Measurements from ENCODE around the gene BLMH. TPM values are rescaled to one million over a fixed set of nuclear protein-coding genes. Genes with fewer than 3 reads are reported as not detected.

The BLMH gene
- total and polyA plus RNA-seq, 9 donors: 30.9 to 55.1 (median 42.9) TPM

- no peak for DNase-seq
Observed at GRCh38 chr17:30310562-30310961, 18.8 kb upstream of the BLMH start.

DNA sequence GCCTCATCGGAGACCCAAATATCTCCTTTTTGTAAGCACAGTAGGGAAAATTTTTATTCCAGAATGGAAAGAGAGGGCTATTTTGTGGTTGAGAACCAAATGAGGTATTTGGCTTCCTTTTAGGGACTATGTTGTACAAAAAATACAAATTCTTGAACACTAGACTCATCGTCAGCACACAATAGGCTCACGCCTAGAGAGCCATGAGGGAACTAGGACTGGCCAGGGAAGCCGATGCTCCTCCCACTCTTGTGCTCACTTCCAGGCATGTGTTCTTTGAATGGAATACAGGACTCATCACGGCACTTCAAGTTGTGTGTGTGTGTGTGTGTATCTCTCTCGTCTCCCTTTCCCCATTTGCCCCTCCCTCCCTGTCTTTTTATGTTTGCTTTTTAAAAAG lies 17.8 kb upstream of the BLMH start:
- no peak overlapping the region for H3K27ac ChIP-seq (ENCODE audit: low read length)
- DNase-seq: no peak
- no CpG with 5 or more reads among the region's 6 CpGs for WGBS (ENCODE audit: insufficient coverage)

More at GRCh38 chr17:30310562-30310961, 18.8 kb upstream of the BLMH start:
- WGBS (ENCODE audit: insufficient coverage): no CpG with 5 or more reads among the region's 2 CpGs
- Histone ChIP-seq H3K27me3 (ENCODE audit: control insufficient read depth, insufficient read depth, low read length) (peaks cover 3% of the 10 kb centered on the region), H3K4me3 (ENCODE audit: low read length) (no peak overlapping the region), H3K27ac (ENCODE audit: low read length) (no peak overlapping the region), H3K4me1 (ENCODE audit: control insufficient read depth, insufficient read depth, low read length) (no peaks in the 10 kb centered on the region), H3K36me3 (ENCODE audit: control insufficient read depth, insufficient read depth, low read length) (no peaks in the 10 kb centered on the region), H3K9me3 (replicated peaks; ENCODE audit: control insufficient read depth, low read depth, low read length) (no peaks in the 10 kb centered on the region)

GRCh38 chr17:30308406-30308805 lies 16.7 kb upstream of the BLMH start:
- Histone ChIP-seq H3K36me3 (ENCODE audit: control insufficient read depth, insufficient read depth, low read length) (no peaks in the 10 kb centered on the region), H3K27me3 (ENCODE audit: control insufficient read depth, insufficient read depth, low read length) (peaks cover 3% of the 10 kb centered on the region), H3K27ac (ENCODE audit: low read length) (no peak overlapping the region), H3K9me3 (replicated peaks; ENCODE audit: control insufficient read depth, low read depth, low read length) (no peaks in the 10 kb centered on the region), H3K4me1 (ENCODE audit: control insufficient read depth, insufficient read depth, low read length) (no peaks in the 10 kb centered on the region), H3K4me3 (ENCODE audit: low read length) (no peak overlapping the region)
- WGBS (ENCODE audit: insufficient coverage): no CpG with 5 or more reads among the region's 2 CpGs
- DNase-seq: no peak

More for the DNA sequence above, 17.8 kb upstream of the BLMH start:
- peaks cover 3% of the 10 kb centered on the region for H3K27me3 ChIP-seq (ENCODE audit: control insufficient read depth, insufficient read depth, low read length)
- no peaks in the 10 kb centered on the region for H3K4me1 ChIP-seq (ENCODE audit: control insufficient read depth, insufficient read depth, low read length)
- H3K36me3 ChIP-seq (ENCODE audit: control insufficient read depth, insufficient read depth, low read length): no peaks in the 10 kb centered on the region
- H3K4me3 ChIP-seq (ENCODE audit: low read length): no peak overlapping the region
- H3K9me3 ChIP-seq (replicated peaks; ENCODE audit: control insufficient read depth, low read depth, low read length): no peaks in the 10 kb centered on the region

DNA sequence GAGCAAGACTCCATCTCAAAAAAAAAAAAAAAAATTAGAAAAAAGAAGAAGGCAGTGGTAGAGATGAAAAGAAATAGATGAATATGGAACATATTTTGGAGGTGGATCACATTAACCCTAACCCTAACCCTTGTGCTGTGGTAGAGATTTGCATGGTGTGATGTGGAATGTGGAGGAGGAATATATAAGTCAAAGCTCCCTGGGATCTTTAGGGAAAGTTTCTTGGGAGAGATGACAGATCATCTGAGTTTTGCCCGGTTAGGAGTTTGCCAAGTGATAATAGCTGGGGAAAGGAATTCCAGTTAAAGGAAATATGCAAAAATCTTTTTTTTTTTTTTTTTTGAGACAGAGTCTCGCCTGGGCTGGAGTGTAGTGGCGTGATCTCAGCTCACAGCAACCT lies 13.0 kb upstream of the BLMH start:
- DNase-seq: no peak
- no peaks in the 10 kb centered on the region for H3K9me3 ChIP-seq (replicated peaks; ENCODE audit: control insufficient read depth, low read depth, low read length)
- WGBS (ENCODE audit: insufficient coverage): no CpG with 5 or more reads among the region's 3 CpGs
- no peak overlapping the region for H3K27ac ChIP-seq (ENCODE audit: low read length)
- no peak overlapping the region for H3K4me3 ChIP-seq (ENCODE audit: low read length)
- H3K4me1 ChIP-seq (ENCODE audit: control insufficient read depth, insufficient read depth, low read length): no peaks in the 10 kb centered on the region
- H3K36me3 ChIP-seq (ENCODE audit: control insufficient read depth, insufficient read depth, low read length): no peaks in the 10 kb centered on the region
- H3K27me3 ChIP-seq (ENCODE audit: control insufficient read depth, insufficient read depth, low read length): peaks cover 3% of the 10 kb centered on the region

DNA sequence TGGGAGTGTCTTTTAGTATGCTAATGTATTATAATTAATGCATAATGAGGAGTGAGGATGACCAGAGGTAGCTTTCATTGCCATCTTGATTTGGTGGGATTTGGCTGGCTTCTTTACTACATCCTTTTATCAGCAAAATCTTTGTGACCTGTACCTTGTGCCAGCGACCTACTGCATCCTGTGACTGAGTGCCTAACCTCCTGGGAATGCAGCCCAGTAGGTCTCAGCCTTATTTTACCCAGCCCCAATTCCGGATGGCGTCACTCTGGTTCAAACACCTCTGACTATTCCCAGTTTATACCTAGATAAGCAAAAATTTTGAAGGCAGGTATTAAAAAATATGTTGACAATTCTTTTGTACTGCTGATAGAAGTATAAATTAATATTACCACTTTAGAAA lies 10.5 kb upstream of the BLMH start:
- Histone ChIP-seq H3K4me1 (ENCODE audit: control insufficient read depth, insufficient read depth, low read length) (no peaks in the 10 kb centered on the region), H3K4me3 (ENCODE audit: low read length) (no peak overlapping the region), H3K27ac (ENCODE audit: low read length) (no peak overlapping the region), H3K36me3 (ENCODE audit: control insufficient read depth, insufficient read depth, low read length) (no peaks in the 10 kb centered on the region), H3K27me3 (ENCODE audit: control insufficient read depth, insufficient read depth, low read length) (no peaks in the 10 kb centered on the region), H3K9me3 (replicated peaks; ENCODE audit: control insufficient read depth, low read depth, low read length) (no peaks in the 10 kb centered on the region)
- WGBS (ENCODE audit: insufficient coverage): no CpG with 5 or more reads among the region's 3 CpGs
- DNase-seq: no peak

- DNase-seq: peak; percentile 29
- H3K4me1 ChIP-seq (ENCODE audit: control insufficient read depth, insufficient read depth, low read length): no peaks in the 10 kb centered on the region
- no peaks in the 10 kb centered on the region for H3K27me3 ChIP-seq (ENCODE audit: control insufficient read depth, insufficient read depth, low read length)
- H3K27ac ChIP-seq (ENCODE audit: low read length): no peak overlapping the region
- H3K4me3 ChIP-seq (ENCODE audit: low read length): no peak overlapping the region
- no peaks in the 10 kb centered on the region for H3K36me3 ChIP-seq (ENCODE audit: control insufficient read depth, insufficient read depth, low read length)
- H3K9me3 ChIP-seq (replicated peaks; ENCODE audit: control insufficient read depth, low read depth, low read length): no peaks in the 10 kb centered on the region
Observed at GRCh38 chr17:30300818-30301217, 9.1 kb upstream of the BLMH start.

GRCh38 chr17:30299000-30299399 lies 7.3 kb upstream of the BLMH start:
- H3K4me3 ChIP-seq (ENCODE audit: low read length): no peak overlapping the region
- H3K9me3 ChIP-seq (replicated peaks; ENCODE audit: control insufficient read depth, low read depth, low read length): no peaks in the 10 kb centered on the region
- H3K27ac ChIP-seq (ENCODE audit: low read length): no peak overlapping the region
- H3K36me3 ChIP-seq (ENCODE audit: control insufficient read depth, insufficient read depth, low read length): no peaks in the 10 kb centered on the region
- no CpG with 5 or more reads among the region's 1 CpG for WGBS (ENCODE audit: insufficient coverage)
- DNase-seq: no peak
- no peaks in the 10 kb centered on the region for H3K27me3 ChIP-seq (ENCODE audit: control insufficient read depth, insufficient read depth, low read length)
- no peaks in the 10 kb centered on the region for H3K4me1 ChIP-seq (ENCODE audit: control insufficient read depth, insufficient read depth, low read length)

GRCh38 chr17:30297715-30298114 lies 6.0 kb upstream of the BLMH start:
- 92% methylated on average over 2 of the region's 4 CpGs for WGBS (ENCODE audit: insufficient coverage)
- no peak overlapping the region for H3K4me3 ChIP-seq (ENCODE audit: low read length)
- no peak for DNase-seq
- H3K36me3 ChIP-seq (ENCODE audit: control insufficient read depth, insufficient read depth, low read length): no peaks in the 10 kb centered on the region
- no peak overlapping the region for H3K27ac ChIP-seq (ENCODE audit: low read length)
- H3K4me1 ChIP-seq (ENCODE audit: control insufficient read depth, insufficient read depth, low read length): no peaks in the 10 kb centered on the region
- no peaks in the 10 kb centered on the region for H3K9me3 ChIP-seq (replicated peaks; ENCODE audit: control insufficient read depth, low read depth, low read length)
- no peaks in the 10 kb centered on the region for H3K27me3 ChIP-seq (ENCODE audit: control insufficient read depth, insufficient read depth, low read length)

DNA sequence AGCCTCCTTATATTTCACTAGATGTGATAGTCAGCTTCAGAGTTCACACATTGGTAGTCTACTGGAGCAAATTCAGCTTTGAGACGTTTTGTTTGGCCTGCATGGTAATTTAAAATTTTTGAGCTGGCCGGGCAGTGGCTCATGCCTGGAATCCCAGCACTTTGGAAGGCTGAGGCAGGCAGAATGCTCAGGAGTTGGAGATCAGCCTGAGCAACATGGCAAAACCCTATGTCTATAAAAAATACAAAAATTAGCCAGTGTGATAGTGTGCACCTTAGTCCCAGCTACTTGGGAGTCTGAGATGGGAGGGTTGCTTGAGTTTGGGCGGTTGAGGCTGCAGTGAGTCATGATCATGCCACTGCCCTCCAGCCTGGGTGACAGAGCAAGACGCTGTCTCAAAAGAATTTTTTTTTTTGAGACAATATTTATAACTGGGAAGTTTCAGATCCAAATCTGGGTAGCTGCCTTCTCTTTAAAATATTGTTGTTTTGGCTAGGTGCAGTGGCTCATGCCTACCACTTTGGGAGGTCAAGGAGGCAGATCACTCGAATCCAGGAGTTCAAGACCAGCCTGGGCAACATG lies 4.8 kb upstream of the BLMH start:
- H3K27me3 ChIP-seq (ENCODE audit: control insufficient read depth, insufficient read depth, low read length): no peaks in the 10 kb centered on the region
- H3K4me3 ChIP-seq (ENCODE audit: low read length): no peak overlapping the region
- peaks cover 4% of the 10 kb centered on the region for H3K4me1 ChIP-seq (ENCODE audit: control insufficient read depth, insufficient read depth, low read length)
- H3K36me3 ChIP-seq (ENCODE audit: control insufficient read depth, insufficient read depth, low read length): no peaks in the 10 kb centered on the region
- no peak for DNase-seq
- 67% methylated on average over 4 of the region's 5 CpGs for WGBS (ENCODE audit: insufficient coverage)
- H3K9me3 ChIP-seq (replicated peaks; ENCODE audit: control insufficient read depth, low read depth, low read length): no peaks in the 10 kb centered on the region
- no peak overlapping the region for H3K27ac ChIP-seq (ENCODE audit: low read length)

DNA sequence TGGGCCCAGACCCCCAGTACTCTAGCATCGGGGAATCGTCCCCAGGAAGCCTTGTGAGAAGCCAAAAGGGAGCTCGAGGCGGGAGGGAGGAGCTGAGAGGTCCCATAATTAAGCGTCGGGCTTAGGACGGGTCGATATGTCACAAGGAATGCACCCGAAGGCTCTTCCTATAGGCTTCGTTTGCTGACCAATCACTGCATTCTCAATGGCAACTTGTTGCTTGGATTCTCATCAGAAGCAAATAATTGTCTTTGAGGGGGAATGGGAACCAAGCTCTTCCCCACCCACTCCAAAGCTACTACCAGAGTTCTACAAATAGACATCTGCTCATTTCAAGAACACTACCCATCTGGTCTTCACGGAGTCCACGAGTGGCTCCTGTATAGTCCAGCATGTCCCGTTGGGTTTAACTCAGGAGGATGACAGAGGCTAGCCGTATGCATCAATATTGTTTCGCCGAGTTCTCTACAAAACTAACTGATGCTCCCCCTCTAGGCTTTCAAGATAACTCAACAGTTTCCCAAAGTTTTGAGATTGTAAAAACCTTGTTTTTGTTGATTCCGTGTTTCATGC lies 628 bp upstream of the BLMH start:
- Histone ChIP-seq H3K27me3 (ENCODE audit: control insufficient read depth, insufficient read depth, low read length) (no peaks in the 10 kb centered on the region), H3K27ac (ENCODE audit: low read length) (peak overlapping the region; percentile 85), H3K4me3 (ENCODE audit: low read length) (peak overlapping the region; percentile 96), H3K9me3 (replicated peaks; ENCODE audit: control insufficient read depth, low read depth, low read length) (no peaks in the 10 kb centered on the region), H3K4me1 (ENCODE audit: control insufficient read depth, insufficient read depth, low read length) (peaks cover 10% of the 10 kb centered on the region), H3K36me3 (ENCODE audit: control insufficient read depth, insufficient read depth, low read length) (peaks cover 9% of the 10 kb centered on the region)
- peak; percentile 72 for DNase-seq
- WGBS (ENCODE audit: insufficient coverage): 12% methylated on average over 6 of the region's 17 CpGs
